ENCODE results near the gene SLC48A1. TPM values are rescaled to one million over a fixed set of nuclear protein-coding genes. Genes with fewer than 3 reads are reported as not detected.

The SLC48A1 gene
- total RNA-seq, 2 donors from 2014 or later: 39.0 to 52.5 TPM

DNA sequence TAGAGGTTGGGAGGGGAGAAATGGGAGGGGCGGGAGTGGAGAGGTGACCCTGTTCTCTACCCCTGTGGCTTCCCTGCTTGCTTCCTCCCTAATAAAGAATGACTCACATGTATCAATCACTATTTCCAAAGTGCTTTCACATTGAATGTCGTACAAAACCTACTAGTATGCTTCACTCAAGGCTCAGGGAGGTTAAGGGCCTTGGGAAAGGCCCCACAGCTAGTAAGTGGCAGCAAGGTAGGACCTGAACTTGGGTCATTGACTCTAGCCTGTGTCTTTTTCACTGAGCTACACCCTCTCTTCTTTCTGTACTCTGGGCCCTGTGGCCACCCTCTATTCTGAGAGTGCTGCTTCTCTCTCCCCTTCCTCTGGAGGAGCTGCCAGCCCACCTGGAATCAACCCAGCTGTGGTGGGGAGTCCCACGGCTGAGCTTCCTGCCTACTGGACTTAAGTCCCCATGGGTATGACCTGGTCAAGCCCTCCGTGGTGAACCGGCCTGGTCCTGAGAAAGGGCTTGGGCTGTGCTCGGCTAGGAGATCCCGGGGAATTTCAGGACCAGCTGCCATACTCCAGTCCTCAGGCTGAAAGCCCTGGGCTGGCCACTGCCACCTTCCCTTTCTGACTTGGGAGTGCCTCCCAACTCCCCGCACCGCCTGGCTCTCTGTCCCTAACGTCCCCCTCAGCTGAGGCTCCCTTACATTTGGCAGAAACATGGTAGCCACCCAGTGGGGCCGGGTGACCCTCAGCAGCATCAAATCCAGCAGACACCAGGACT lies 13.0 kb downstream of the SLC48A1 start:
- Histone ChIP-seq H3K9me3 (no peaks in the 10 kb centered on the region), H3K36me3 (peaks cover 28 to 47% of the 10 kb centered on the region in 2 donors), H3K4me1 (replicated peaks) (peaks cover 12% of the 10 kb centered on the region), H3K27ac (no peak overlapping the region), H3K27me3 (replicated peaks; ENCODE audit: insufficient read depth) (no peaks in the 10 kb centered on the region), H3K4me3 (no peak overlapping the region)
- intact Hi-C loops (cut with DNase I): no loop called here
- TF ChIP-seq, protein P1, sequence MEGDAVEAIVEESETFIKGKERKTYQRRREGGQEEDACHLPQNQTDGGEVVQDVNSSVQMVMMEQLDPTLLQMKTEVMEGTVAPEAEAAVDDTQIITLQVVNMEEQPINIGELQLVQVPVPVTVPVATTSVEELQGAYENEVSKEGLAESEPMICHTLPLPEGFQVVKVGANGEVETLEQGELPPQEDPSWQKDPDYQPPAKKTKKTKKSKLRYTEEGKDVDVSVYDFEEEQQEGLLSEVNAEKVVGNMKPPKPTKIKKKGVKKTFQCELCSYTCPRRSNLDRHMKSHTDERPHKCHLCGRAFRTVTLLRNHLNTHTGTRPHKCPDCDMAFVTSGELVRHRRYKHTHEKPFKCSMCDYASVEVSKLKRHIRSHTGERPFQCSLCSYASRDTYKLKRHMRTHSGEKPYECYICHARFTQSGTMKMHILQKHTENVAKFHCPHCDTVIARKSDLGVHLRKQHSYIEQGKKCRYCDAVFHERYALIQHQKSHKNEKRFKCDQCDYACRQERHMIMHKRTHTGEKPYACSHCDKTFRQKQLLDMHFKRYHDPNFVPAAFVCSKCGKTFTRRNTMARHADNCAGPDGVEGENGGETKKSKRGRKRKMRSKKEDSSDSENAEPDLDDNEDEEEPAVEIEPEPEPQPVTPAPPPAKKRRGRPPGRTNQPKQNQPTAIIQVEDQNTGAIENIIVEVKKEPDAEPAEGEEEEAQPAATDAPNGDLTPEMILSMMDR (IDR thresholded peaks at IDR 0.05): no peak
- no peak for TF ChIP-seq POLR2A (IDR thresholded peaks at IDR 0.05)
- no peak for TF ChIP-seq POLR2AphosphoS5 (IDR thresholded peaks at IDR 0.05)
- no peak for DNase-seq (ENCODE audit: low spot score)
- WGBS: 82% methylated on average over 11 of the region's 11 CpGs

DNA sequence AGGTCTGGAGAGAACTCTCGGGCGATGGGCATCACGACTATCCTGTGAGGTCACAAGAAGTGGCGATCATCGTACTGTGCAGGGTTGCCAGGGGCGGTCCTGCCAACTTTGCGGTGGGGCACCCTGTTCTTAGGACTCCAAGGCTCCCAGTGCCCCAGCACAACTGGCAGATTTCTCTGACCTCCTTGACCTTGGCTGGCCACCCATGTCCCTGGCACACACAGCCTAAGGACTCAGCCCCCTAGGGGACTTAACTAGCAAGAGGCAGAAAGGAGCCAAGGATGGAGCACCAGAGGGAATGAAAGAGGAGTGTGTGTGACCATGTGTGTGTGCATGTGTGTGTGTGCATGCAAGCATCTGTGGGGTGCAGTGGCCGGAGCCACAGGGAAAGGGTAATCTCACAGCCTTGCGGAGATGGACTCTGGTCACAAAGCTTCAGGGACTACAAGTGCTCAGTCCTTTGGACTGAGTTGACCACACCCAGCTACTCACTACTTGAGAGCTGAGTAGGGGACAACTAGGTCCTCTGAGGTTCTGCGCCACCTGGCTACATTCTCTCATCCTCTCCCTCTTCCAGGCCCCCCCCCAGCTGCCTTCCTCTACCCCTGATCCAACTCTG lies 13.7 kb downstream of the SLC48A1 start:
- no peak for TF ChIP-seq POLR2A (IDR thresholded peaks at IDR 0.05)
- TF ChIP-seq, protein P1 (IDR thresholded peaks at IDR 0.05): no peak
- TF ChIP-seq POLR2AphosphoS5 (IDR thresholded peaks at IDR 0.05): no peak
- WGBS: 98% methylated on average over 10 of the region's 10 CpGs
- H3K4me1 ChIP-seq (replicated peaks): peaks cover 8% of the 10 kb centered on the region
- DNase-seq (ENCODE audit: low spot score): no peak
- H3K27me3 ChIP-seq (replicated peaks; ENCODE audit: insufficient read depth): no peaks in the 10 kb centered on the region
- intact Hi-C loops (cut with DNase I): no loop called here
- no peaks in the 10 kb centered on the region for H3K9me3 ChIP-seq
- H3K4me3 ChIP-seq: no peak overlapping the region
- no peak overlapping the region for H3K27ac ChIP-seq
- peaks cover 32 to 47% of the 10 kb centered on the region in 2 donors for H3K36me3 ChIP-seq

DNA sequence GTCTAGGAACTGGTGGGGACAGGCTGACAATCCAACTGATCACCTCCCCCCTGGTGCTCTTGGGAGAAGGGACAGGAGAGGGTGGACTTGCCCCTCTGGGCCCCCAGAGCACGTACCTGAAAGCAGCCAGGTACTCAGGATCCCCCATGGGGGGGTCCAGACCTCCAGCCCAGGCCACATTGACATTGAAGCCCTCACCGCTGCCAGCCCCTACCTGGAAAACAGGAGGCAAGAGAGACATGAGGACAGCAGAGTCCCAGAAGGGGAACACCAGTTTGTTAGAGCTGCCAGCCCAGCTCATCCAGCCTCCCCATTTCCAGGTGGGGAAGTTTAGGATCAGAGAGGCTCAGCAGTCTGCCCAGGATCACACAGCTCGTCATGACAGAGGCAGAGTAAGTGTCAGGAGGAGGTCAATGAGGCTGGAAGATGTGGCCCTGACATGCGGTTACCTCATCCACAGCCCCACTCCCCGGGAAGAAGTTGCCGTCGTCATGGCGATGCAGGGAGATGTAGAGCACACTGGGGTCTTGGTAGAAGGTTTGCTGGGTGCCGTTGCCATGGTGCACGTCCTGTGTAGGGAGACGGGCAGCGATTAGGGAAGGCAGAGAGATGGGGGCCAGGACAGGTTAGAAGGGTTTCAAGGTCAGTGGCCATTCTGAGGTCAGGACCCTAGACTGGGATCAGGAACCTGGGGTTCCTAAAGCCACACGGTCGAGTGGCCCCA lies 14.7 kb downstream of the SLC48A1 start:
- intact Hi-C loops (cut with DNase I): no loop called here
- WGBS: 88% methylated on average over 12 of the region's 14 CpGs
- no peaks in the 10 kb centered on the region for H3K27me3 ChIP-seq (replicated peaks; ENCODE audit: insufficient read depth)
- no peak for DNase-seq (ENCODE audit: low spot score)
- H3K4me3 ChIP-seq: no peak overlapping the region
- no peaks in the 10 kb centered on the region for H3K4me1 ChIP-seq (replicated peaks)
- H3K36me3 ChIP-seq: peaks cover 32 to 47% of the 10 kb centered on the region in 2 donors
- TF ChIP-seq, protein P1 (IDR thresholded peaks at IDR 0.05): no peak
- TF ChIP-seq POLR2A (IDR thresholded peaks at IDR 0.05) (no peak), POLR2AphosphoS5 (IDR thresholded peaks at IDR 0.05) (no peak)
- no peaks in the 10 kb centered on the region for H3K9me3 ChIP-seq
- no peak overlapping the region for H3K27ac ChIP-seq

DNA sequence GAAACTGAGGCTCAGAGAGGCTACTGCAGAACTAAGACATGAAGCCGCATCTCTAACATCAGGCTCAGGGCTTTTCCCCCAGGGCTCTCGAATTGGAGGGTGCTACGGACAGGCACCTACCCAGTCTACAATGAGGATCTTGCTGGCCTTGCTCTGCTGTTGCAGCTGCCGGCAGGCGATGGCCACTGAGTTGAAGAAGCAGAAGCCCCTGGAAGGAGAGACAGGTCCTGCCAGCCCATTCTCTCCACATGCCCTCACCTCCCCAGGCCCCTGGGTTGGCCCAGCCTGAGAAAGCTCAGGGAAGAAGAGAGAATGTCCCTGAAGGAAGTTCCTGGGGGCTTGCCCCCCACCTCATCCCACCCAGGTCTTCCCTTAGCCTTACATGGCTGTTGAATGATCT lies 16.1 kb downstream of the SLC48A1 start:
- 95% methylated on average over 5 of the region's 5 CpGs for WGBS
- Histone ChIP-seq H3K4me1 (replicated peaks) (no peaks in the 10 kb centered on the region), H3K36me3 (peaks cover 32 to 47% of the 10 kb centered on the region in 2 donors), H3K9me3 (no peaks in the 10 kb centered on the region), H3K27ac (no peak overlapping the region), H3K4me3 (no peak overlapping the region), H3K27me3 (replicated peaks; ENCODE audit: insufficient read depth) (no peaks in the 10 kb centered on the region)
- DNase-seq (ENCODE audit: low spot score): no peak
- intact Hi-C loops (cut with DNase I): no loop called here
- no peak for TF ChIP-seq POLR2AphosphoS5 (IDR thresholded peaks at IDR 0.05)

DNA sequence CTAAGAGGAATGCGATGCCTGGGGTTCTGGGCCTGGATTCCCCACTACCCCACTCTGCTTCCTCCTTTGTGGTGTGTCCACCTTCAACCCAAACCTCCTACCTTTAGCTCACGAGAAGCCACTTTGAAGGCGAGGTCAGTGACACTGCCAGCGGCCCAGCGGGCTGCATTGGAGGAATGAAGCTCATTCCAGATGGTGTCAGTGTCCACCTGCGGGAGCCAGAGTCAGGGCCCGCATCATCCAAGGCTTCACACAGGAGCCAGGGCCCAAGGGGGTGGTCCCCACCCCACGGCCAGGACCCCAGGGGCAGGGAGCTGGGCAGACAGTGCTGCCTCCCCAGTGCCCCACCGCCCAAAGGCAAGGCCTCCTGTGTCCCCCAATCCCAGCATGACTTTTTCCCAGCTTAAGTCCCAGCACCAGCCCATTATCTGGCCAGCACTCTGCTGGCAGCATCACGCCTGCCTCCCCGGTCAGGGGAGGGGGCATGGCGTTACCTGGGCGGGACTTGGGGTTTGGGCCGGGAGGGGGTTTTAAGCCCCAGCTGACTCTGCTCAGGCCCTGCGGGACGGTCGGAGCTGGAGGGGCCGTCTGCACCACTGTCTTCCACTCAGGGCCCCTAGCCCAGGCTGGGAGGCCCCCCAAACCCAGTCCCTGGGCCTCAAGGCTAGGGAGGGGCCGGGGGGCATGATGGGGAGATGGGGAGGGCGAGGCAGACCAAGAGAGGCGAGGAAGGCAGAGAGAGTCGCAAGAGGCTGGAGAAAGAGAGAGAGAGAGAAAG lies 16.9 kb downstream of the SLC48A1 start:
- Histone ChIP-seq H3K27me3 (replicated peaks; ENCODE audit: insufficient read depth) (no peaks in the 10 kb centered on the region), H3K4me1 (replicated peaks) (no peaks in the 10 kb centered on the region), H3K4me3 (no peak overlapping the region), H3K36me3 (peaks cover 32 to 47% of the 10 kb centered on the region in 2 donors), H3K9me3 (no peaks in the 10 kb centered on the region), H3K27ac (no peak overlapping the region)
- 90% methylated on average over 22 of the region's 22 CpGs for WGBS
- TF ChIP-seq POLR2AphosphoS5 (IDR thresholded peaks at IDR 0.05) (no peak), POLR2A (IDR thresholded peaks at IDR 0.05) (no peak)
- TF ChIP-seq, protein P1 (IDR thresholded peaks at IDR 0.05): no peak
- intact Hi-C loops (cut with DNase I): no loop called here
- DNase-seq (ENCODE audit: low spot score): no peak

All from prostate gland (tissue), 2 donors.